DMS153 treated with DMSO at 0.1 percent for 48 hours (cell line): ENCODE data around the gene LCN12.

Source experiments
- DNase-seq: peaks from one replicate; lab custom pipeline; 2025; ENCODE audit not compliant: unreplicated experiment; lab: John Stamatoyannopoulos, UW

Gene LCN12

DNA sequence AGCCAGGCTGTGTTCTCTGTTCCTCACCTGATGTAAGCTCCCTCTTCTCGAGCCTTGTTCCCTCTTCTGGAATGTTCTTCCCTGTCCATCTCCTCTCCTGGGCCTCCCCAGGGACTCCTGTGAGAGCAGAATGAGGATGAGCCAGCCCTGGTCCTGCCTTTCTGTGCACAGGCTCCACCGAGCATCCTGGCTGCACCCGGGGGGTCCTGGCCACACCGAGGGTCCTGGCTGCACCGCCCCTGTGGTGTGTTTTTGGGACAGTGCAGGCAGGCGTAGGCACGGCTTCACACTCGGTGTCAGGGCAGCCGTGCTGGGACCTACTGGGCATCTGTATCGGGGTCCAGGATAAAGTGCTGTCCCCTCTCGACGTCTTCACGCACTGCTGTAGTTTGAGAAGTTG is 25.3 kb upstream of the LCN12 start:
- no peak for DNase-seq

DNA sequence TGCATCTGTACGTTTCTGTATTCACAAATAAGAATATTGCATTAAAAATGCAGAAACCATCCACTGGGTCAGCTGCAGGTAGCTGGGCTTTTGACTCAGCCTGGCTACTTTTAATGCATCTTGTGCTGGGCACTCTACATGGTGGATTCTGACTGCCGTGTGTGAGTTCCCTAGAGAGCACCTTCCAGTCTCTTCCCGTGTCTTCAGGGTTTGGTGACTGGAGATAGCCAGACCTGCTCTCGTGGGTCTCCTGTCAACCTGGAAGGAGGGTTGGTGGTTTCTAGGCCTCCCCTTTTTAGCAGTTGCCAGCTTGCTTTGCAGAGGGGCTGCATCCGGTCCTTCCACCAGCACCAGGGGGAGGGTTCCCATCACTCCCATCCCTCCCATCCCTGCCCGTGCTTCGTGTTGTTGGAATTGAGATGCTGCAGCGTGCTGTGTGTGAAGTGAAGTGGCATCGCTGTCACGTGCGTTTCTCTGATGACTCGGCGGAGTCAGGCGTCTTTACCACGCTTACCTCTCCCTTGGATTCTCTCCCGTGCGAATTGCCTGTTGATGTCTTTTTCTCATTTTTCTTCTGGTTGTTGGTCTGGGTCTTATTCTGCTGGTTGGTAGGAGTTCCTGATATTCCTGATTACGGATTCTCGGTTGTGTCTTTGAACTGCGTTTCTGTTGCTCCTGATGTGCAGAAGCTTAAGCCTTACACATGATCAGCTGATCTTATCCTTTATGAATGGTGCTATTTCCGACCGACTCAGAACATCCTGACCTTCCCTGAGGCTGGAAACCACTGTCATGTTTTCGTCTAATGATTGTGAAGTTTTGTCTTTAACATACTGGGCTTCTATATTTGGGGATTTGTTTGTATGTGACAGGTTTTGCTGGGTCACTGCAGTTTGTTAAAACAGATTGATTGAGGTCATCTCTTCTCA is 24.5 kb upstream of the LCN12 start:
- no peak for DNase-seq

DNA sequence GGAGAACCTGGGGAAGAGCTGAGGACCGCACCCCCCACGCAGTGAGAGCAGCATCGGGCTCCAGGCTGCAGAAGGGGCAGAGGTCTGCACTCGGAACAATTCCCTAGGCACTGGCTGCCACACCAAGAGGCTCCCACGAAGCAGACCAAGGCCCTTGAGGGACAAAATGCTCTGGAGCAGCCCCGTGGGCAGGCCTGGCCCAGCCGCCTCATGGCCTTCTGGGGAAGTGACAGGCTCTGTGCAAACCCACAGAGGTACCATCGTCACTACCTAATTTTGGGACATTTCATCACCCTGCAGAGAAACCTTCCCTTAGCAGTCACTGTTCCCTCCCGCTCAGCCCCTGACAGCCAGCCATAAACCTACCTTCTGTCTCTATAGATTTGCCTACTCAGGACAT is 23.5 kb upstream of the LCN12 start:
- DNase-seq: no peak

DNA sequence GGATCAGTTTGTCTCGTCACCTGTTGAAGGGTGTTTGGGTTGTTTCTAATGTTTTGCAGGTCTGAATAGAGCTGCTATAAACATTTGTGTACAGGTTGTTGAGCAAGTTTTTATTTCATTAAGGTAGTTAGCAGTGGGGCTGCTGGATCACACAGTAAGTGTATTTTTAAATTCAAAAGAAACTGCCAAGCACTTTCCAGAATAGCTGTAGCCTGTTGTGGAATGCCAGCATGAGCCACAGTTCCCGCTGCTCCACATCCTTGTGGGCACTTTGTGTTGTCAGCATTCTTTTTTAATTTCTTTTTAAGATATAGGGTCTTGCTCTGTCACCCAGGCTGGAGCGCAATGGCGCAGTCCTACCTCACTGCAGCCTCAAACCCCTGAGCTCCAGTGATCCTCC is 22.1 kb upstream of the LCN12 start:
- no peak for DNase-seq

DNA sequence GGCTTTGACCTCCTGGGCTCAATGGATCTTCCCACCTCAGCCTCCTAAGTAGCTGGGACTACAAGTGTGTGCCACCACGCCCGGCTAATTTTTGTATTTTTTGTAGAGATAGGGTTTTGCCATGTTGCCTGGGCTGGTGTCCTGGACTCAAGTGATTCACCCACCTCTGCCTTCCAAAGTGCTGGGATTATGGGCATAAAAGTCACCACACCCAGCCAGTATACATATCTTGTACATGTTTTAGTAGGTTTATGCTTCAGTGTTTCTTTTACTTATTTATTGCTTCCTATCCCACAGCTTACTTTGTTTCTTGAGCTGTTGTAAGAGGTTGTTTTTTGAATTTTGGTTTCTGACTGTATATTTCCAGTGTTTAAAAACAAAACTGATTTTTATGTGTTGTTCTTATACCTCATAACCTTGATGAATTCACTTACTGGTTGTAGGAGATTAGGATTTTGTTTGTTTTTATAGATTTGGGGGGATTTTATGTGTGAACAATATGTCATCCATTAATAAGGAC is 20.4 kb upstream of the LCN12 start:
- no peak for DNase-seq

DNA sequence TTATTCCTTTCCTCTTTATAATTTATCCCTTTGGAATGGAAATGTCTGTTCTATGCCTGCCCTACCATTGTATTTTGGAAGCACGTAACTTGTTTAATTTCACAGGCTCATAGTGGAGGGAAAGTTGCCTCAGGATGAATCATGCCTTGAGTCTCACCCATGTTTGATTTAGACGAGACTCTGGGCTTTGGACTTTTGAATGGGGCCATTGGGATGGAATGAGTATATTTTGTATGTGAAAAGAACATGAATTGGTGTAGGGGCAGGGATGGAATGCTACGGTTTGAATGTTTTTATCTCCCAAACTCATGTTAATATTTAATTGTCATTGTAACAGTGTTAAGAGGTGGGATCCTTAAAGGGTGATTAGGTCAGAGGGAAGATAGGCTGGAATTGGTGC is 17.8 kb upstream of the LCN12 start:
- DNase-seq: no peak

DNA sequence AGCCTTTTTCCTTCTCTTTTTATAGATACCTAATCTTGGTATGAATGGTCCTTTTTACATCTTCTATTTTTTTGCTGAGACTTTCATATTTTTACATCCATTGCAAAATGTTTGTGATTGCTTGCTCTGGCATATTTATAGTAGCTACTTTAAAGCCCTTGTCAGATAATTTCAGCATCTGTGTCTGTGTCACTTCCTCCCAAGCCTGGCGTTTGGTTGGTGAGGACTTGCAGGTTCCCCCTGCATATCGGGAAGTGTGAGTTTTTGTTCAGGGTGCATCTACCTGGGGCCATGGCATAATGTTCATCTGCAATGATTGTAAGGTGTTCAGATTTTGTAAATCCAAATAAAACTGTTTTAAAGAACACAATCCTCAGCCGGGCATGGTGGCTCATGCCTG is 16.4 kb upstream of the LCN12 start:
- DNase-seq: no peak

DNA sequence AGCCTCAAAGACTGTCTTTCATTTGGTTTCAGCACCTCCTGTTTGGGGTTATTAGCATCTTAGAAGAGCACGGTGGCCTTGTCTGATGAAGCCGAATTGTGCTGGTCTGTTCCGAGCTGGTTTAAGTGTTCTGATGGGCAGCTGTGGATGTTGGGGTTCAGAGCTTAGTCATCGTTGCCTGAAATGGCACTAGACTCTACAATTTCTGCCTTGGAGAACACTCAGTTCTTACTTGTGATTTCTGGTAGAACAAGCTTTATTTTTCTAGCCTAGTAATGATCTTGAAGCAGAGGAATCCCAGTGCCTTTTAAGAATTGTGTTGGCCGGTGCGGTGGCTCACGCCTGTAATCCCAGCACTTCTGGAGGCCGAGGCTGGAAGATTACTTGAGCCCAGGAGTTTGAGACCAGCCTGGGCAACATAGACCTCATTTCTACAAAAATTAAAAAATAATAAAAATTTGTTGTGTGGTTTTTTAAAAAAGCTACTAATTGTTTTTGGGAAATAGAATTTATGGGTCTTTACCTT is 15.4 kb upstream of the LCN12 start:
- no peak for DNase-seq

DNA sequence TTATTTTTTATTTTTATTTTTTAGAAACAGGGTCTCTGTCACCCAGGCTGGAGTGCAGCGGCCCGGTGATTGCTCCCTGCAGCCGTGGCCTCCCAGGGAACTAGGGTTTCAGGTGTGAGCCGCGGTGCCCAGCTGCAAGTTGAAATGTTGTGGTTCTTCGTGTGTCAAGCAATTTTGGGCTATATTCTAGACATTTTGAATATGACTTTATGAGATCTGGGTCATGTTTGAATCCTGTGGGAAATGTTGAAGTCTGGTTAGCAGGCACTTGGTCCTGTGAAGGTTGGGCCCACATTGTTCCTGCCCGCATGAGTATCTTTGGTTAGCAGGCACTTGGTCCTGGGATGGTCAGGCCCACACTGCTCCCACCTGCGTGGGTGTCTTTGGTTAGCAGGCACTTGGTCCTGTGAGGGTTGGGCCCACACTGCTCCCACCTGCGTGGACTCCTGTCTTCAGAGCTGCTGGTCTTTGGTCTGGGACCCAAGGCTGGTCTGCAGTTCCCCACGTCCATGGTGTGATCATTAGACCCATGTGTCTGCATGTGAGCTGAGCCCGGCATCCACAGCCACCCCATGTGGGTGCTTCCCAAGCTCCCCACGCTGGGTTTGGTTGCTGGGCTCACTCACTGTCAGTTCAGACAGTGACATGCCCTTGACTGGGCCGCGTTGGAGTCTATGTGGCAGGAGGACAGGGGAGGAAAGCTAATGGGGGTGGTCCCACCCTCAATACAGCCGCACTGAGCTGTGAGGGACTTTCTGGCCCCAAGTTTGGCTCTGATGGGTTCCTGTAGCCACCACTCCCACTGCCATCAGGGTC is 14.7 kb upstream of the LCN12 start:
- DNase-seq: no peak

DNA sequence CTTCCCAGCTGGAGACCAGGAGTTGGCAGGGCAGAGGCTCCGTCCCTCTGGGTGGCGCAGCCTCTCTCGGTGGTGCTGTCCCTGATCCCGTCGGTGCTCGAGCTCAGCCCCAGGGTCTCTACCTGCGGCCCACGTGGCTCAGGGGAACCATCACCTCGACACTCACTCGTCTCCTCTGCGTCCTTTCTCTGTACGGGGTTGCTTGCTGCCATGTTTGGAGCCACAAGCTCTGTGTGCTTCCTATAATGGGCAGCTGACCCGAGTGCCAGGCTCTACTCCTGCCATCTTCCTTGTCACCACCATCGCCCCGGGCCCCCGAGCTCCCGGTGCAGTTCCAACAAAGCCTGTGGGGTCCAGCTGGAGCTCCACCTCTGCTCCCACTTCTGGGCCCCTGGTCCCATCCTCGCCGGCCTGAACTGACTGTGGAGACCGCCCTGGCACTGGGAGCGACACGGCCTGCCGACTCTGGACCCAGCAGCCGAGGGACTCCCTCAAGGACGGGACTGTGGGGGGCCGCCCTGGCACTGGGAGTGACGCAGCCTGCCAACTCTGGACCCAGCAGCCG is 12.6 kb upstream of the LCN12 start:
- no peak for DNase-seq

DNA sequence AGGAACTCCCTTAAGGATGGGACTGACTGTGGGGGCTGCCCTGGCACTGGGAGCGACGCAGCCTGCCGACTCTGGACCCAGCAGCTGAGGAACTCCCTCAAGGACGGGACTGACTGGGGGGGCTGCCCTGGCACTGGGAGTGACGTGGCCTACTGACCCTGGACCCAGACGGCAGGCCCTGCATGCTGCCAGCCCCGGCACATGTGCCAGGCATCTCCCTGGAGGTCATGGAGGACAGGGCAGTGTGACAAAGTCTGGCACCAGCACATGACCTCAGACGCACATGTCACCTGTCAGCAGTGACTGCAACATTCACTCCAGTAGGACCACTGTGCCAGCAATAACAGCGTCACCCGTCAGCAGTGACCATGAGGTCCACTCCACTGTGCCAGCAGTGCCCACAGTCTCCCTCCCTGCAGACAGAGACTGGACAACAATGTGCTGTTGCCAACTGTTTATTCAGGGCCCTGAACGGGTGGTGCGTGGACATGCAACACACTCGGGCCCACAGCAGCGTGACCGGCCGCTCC is 12.0 kb upstream of the LCN12 start:
- DNase-seq: no peak

DNA sequence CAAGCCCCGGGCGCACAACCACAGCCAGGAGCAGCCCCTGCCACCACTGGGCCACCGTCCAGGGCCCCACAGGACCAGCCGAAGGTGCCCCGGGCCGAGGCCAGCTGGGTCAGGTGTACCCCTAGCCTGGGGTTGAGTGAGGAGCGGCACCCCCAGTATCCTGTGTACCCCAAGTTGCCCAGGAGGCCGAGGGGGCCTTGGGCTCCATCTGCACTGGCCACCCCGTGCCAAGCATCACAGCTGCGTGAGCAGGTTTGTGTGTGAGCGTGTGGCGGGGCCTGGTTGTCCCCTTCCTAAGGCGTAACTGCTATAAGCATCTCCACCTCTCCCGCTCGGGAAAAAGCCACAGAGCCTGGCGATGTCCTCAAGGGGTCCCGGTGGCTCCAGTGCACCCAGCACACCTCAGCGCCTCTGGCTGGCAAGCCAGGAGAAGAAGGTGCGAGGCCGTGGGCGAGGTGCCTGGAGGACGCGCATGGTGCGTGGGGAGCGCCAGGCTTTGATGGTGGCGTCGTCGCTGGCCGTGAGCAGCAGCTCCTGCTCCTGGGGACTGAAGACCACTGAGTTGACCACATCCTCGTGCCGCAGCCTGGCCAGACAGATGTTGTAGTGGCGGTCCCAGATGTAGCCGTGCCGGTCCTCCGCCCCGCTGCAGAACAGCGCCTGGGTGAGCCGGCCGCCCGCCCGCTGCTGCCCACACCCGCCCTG is 11.4 kb upstream of the LCN12 start:
- DNase-seq: no peak

DNA sequence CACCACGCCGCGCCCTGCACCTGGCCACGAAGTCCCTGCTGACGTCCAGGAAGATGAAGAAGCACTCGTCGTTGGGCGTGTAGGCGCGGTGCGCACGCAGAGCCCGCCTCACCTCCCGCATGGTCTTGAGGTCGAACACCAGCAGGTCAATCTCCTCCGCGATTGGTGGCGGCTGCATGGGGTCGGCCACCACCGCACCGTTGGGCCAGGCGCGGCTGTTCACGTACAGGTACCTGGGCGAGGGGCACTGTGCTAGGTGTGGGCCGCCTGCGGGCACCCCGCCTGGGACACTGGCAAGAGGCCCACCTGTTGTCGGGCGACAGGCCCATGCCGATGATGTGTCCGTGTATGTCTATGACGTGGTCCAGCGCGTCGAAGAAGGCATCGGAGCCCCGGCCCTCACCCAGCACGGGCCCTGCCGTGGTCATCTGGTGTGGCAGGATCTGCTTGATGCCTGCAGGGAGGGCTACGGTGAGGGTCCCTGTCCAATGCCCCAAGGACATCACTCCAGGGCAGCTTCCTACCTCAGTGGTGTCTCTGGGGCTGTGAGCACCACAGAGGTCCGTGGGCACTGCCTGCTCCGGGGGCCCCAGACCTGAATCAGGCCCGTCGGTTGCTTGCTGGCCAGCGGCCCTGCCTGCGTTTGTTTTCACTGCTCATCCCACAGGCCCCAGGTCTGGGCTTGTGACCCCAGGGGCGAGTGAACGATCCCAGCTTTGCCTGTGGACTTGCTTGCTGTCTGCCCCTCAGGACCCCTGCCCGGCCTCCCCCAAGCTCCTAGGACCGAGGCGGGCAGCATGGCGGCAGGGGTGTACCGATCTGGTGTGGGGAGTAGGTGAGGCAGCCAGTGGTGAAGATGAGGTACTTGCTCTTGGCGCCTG is 10.6 kb upstream of the LCN12 start:
- no peak for DNase-seq

DNA sequence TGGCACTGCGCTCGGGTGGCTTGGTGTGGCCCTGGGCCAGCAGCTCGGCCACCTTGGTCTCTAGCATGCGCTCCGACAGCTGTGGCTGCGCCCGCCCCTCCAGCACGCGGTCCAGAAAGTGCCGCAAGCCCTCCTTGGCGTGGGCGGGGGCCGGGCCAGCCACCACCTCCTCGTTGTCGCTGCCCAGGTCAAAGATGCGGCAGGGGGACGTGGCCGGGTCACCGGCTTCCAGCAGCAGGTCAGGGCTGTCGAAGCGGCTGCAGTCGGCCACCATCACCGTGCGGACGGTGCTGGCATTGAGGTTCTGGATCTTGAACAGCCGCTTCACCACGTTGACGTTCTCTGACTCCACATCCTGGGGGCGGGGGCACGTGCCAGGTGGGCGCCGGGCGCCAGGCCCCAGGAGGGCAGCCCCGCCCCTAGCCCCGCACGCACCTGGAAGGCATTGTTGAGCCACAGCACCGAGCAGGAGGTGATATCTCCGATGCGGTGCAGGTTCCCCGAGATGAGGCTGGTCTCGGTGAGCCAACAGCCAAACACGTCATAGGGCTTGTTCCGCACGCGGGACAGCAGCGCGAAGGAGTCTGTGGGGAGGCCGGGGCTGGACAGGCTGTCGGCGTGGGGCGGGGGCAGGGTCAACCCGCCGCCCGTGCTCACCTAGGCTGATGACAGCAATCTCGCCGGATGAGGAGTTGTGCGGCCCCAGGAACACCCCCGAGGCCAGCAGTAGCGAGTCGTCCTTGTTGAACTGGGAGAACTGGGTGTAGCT is 9.8 kb upstream of the LCN12 start:
- DNase-seq: no peak

DNA sequence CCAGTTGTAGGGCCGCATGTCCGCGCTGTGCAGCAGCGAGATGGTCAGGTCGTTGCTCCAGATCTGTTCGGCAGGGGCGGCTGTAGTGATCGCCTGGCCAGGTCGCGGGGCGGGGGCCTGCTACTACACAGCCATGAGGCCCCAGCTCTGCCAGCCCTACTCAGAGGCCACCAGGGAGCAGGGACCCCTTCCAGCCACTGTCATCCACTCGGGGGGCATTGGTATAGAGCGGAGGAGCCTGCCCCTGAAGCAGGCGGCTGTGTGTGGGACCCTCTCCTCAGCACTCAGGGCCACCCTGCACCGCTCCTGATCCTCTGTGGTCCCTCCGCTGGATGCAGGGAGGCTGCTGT is 9.2 kb upstream of the LCN12 start:
- no peak for DNase-seq

DNA sequence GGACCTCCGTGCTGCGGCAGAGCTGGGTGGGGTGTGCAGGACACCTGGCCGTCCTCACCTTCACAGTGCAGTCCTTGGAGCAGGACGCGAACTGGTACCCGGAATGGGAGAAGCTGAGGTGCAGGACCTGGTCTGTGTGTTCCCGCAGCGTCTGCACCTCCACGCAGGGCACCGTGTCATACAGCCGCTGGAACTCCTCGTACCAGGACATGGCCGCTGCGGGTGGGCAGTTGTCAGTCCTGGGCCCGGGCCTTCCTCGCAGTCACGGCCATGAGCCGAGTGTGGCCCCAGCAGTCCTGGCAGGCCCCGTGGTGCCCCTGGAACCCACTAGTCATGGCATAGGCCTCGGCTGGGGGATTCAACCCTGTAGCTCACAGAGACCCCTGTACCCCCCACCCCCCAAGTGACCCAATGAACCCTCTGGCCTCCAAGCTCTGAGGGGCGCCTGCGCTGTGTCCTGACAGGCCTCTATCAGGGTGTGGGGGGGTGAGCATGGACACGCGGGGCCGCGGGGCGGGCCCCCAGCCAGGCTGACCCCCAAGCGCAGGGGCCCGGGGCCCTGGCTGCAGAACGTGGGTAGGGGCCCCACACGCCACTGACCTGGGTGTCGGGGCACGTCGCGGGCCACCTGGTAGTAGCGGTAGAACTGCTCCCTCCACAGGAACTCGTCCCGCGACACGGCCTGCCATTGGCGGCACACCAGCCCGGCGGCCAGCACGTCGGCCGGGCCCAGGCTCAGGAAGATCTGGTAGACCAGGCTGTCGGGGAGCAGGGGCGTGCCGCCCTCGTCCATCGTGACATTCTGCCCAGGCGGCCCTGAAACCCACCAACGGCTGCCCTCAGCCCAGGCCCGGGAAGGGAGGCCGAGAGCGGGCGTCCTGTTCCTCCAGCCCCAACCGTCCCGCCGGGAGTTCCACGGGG is 8.5 kb upstream of the LCN12 start:
- DNase-seq: no peak

DNA sequence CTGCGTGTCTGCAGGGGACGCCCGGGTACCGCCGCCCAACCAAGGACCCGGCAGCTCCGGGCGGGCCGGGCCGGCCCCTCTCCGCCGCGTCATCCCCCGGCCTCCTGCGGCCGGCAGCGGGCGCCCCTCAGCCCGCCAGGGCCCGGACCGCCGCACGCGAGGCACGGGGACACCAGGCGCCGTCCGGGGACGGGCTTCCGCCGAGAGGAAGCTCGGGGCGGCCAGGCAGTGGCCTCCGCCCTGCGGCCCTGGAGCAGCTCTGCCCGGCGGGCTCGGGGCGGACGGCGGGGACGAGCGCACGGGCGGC is 7.9 kb upstream of the LCN12 start:
- no peak for DNase-seq
